GM12864 (cell line): ENCODE data around the gene NAP1L4.

Experiments
- DNase-seq: peaks from one replicate; pipeline ENCODE4 v3.0.0-alpha.2; 2011; ENCODE audit warnings: low read depth
- H3K4me3 ChIP-seq: 2 replicates; pipeline ENCODE4 v1.5.1; 2011; ENCODE audit warnings: mild to moderate bottlenecking, low read depth, low read length, control low read depth
- TF ChIP-seq, protein P1 (sequence below): IDR thresholded peaks from 2 replicates; pipeline ENCODE4 v1.5.1; 2011; ENCODE audit warnings: low read depth, mild to moderate bottlenecking, moderate library complexity, low read length, control low read depth, inconsistent platforms; ENCODE audit errors: missing control alignments

The NAP1L4 gene

DNA sequence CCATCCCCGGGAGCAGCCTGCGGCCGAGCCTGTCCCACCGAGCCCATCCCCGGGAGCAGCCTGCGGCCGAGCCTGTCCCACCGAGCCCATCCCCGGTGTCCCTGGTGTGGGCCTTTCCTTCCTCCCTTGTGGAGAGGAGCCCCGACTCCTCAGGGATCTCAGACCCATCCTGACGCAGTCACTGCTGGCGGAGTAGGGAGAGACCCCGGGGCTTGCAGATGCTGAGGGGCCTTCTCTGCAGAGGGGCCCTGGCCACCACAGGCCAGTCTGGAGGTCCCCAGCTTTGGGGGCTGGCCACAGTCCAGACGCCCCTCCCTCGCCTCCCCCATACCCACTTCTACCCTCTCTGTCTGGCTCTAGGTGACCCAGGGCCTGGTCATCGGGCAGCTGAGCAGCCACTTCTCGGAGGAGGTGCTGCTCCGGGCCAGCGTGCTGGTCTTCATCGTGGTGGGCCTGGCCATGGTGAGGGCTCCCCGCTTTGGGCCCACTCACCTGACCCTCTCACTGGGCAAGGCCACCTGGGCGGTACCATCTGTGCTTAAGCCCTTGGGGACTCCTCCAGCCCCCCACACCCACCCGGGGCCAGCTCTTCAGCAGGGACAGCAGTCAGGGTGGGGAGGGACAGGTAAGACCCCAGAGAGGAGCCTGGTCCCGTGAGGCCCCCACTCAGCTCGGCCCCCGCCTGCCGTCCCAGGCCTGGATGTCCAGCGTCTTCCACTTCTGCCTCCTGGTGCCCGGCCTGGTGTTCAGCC lies 70.2 kb downstream of the NAP1L4 start:
- TF ChIP-seq, protein P1, sequence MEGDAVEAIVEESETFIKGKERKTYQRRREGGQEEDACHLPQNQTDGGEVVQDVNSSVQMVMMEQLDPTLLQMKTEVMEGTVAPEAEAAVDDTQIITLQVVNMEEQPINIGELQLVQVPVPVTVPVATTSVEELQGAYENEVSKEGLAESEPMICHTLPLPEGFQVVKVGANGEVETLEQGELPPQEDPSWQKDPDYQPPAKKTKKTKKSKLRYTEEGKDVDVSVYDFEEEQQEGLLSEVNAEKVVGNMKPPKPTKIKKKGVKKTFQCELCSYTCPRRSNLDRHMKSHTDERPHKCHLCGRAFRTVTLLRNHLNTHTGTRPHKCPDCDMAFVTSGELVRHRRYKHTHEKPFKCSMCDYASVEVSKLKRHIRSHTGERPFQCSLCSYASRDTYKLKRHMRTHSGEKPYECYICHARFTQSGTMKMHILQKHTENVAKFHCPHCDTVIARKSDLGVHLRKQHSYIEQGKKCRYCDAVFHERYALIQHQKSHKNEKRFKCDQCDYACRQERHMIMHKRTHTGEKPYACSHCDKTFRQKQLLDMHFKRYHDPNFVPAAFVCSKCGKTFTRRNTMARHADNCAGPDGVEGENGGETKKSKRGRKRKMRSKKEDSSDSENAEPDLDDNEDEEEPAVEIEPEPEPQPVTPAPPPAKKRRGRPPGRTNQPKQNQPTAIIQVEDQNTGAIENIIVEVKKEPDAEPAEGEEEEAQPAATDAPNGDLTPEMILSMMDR = no peak
- H3K4me3 ChIP-seq = no peak overlapping the region
- DNase-seq = no peak

DNA sequence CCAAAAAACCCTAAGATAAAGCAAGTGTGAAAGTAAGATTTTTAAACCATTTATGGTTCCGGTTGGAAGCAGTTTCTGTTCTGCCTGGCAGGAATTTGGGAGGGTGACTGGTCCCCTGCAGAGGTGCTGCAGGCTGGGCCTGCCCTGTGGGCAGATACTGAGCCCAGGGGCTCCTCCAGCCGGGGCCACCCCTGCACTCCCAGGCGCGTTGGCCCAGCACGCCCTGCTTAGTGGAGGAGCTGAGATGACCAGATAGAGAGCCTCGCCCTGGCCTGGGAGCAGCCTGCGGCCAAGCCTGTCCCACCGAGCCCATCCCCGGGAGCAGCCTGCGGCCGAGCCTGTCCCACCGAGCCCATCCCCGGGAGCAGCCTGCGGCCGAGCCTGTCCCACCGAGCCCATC lies 70.9 kb downstream of the NAP1L4 start:
- DNase-seq = no peak
- TF ChIP-seq, protein P1 = no peak
- no peak overlapping the region for H3K4me3 ChIP-seq

DNA sequence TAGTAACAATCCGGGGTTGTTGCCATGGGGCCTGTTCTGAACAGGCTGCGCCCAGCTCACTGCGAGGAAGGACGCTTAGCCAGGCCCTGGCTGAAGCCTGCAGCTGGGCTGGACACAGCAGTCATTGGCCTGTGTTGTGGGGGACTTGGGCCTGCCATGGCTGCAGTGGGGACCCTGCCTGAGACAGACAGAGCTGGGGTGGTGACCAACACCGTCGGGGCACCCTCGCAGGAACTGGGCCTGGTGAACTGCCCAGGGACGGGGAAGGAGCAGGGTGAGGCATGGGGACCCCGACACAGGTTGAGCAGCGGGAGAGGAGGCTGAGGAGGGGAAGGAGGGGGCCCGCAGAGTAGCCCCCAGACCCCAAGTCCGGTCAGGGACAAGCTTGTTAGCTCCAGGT lies 71.8 kb downstream of the NAP1L4 start:
- no peak for DNase-seq
- TF ChIP-seq, protein P1 = no peak
- H3K4me3 ChIP-seq = no peak overlapping the region

DNA sequence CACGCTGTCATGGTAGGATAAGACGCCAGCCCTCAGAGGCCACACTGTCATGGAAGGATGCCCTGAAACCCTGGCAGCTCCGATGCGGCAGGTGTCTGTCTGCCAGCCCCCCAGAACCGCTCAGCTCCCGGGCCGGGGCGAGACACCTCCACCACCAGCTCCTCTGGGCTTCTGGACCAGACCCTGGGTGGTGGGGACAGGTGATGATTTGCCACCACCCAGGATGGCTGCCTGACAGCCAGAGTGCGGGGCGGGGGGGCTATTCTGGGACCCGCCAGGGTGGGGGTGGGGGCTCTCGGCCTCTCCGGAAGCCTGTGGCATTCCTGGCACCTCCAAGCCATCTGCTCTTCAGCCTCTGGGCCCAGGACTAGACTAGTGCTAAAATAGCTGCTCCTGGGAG lies 72.3 kb downstream of the NAP1L4 start:
- no peak overlapping the region for H3K4me3 ChIP-seq
- TF ChIP-seq, protein P1 = no peak
- no peak for DNase-seq

DNA sequence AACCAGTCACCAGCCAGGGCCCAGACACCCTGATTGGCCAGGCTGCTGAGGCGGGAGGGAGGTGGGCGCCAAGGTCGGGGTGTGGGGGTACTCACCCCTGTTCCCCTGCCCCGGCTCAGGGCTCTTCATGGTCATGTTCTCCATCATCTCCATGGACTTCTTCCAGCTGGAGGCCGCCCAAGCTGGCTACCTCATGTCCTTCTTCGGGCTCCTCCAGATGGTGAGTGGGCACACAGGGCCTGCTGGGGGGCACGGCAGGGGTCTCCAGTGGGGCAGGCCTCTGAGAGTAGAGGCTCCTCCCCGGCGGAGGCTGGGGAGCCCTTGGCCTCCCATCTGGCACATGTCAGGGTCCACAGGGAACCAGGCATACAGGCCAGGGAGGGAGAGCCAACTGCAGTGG lies 72.9 kb downstream of the NAP1L4 start:
- no peak for DNase-seq
- TF ChIP-seq, protein P1 = no peak
- H3K4me3 ChIP-seq = no peak overlapping the region

DNA sequence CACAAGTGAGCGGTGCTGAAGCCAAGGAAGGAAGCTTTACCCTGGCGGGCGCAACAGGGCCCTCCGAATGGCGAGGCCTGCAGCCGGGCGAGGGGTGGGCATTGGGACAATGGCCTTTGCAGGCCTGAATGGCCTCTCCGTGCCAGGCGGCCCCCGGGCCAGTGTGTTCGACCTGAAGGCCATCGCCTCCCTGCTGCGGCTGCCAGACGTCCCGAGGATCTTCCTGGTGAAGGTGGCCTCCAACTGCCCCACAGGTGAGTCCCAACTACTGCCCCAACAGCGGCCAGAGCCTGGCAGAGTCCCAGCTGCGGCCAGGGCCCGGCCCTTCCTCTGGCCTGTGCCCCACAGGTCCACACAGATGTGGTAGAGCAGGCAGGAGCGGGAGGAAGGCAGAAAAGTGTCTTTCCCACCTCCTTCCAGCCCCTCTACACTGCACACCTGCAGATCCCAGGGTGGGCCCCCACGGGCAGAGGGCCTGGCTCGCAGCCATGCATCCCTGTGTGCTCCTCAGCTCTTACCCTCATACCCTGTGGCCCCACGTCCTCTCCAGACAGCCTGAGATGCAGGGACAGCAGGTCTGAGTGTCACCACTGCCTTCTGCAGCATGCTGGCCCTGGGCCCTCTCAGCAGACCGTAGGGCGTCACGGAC lies 74.2 kb downstream of the NAP1L4 start:
- no peak for DNase-seq
- no peak overlapping the region for H3K4me3 ChIP-seq
- TF ChIP-seq, protein P1 = no peak
